IPS-15b (cell line): ENCODE data around the gene AANAT.

ENCODE experiments used
- H3K27me3 ChIP-seq: one replicate; pipeline ENCODE4 v1.6.1; 2013; ENCODE audit warnings: low read length; ENCODE audit not compliant: control insufficient read depth, insufficient read depth
- H3K36me3 ChIP-seq: one replicate; pipeline ENCODE4 v1.6.1; 2013; ENCODE audit warnings: low read length; ENCODE audit not compliant: control insufficient read depth, insufficient read depth
- H3K4me1 ChIP-seq: one replicate; pipeline ENCODE4 v1.6.1; 2013; ENCODE audit warnings: mild to moderate bottlenecking, low read length; ENCODE audit not compliant: control insufficient read depth, insufficient read depth
- H3K4me3 ChIP-seq: one replicate; pipeline ENCODE4 v1.5.1; 2013; ENCODE audit warnings: low read depth, low read length
- H3K9ac ChIP-seq: one replicate; pipeline ENCODE4 v1.6.1; 2013; ENCODE audit warnings: low read depth, mild to moderate bottlenecking, low read length
- H3K9me3 ChIP-seq: one replicate; pipeline ENCODE4 v1.6.1; 2013; ENCODE audit warnings: mild to moderate bottlenecking, low read length; ENCODE audit not compliant: control insufficient read depth, insufficient read depth

AANAT gene

DNA sequence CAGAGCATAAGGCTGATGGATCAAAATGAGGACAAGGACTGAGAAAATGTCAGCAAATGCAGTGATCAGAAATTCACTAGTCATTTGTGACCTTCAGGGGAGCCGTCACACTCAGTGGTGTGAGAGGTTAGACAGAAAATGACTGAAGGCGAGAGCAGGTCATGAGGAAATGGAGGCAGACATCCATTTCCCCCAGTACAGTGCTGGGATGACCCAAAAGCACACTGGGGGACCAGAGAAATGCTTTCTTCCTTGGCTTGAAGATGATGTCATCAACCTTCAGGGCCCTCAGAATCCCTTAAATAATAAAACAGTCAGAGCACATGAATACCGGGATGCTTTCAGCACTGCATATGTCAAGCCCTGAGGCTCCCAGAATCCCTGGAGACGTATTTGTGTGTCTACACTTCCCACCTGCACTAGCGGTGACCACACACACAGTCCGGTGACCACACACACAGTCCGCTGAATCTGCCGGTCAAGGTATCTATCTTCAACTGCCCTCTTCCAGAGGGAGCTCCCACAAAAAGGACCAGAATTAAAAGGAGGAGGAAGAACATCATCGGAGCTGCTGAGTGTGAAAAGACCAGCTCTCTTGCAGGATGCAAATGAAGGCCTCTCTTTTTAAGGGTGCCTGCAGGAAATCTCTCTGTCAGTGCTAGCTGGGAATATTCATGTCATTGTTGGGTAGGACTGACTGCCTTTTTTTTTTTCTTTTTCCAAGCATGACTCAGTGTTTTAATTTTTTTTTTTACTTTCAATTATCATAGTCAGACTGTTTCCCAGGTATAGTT is 22.7 kb upstream of the AANAT start:
- Histone ChIP-seq H3K36me3 (no peaks in the 10 kb centered on the region), H3K9me3 (no peaks in the 10 kb centered on the region), H3K4me1 (peaks cover 63% of the 10 kb centered on the region), H3K4me3 (peak overlapping the region; percentile 1), H3K27me3 (no peaks in the 10 kb centered on the region), H3K9ac (no peak overlapping the region)

DNA sequence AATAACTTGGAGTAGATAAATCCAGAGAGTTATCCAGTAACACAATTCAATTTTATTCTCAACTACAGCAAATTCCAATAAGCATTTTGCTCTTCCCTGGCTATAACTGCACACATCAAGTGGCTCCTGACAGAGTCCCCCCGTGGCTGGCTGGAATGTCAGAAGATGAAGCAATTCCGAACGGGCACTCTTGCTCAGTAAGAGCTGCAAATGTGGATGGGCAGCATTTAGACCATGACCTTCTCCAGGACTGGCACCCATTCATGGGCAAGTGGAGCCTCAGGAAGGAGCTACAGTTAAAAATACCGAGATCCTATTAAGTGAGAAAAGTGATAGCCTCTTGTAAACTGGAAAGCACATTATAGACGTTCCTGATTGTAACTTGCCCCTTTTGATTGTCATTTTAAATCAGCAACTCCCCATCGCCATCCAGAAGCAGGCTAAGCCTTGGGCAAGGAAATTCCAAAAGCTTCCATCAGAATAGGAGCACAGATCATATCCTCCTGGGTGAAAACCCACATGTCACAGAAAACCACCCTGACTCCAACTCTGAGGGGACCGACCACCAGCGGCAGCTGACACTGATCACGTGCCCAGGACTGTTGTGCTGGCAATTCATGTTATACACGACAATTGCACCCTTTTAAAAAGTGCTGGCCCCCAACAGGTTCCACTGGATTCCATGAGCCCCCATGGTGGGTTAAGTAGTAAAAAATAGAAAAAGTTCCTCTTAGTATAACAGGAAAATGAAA is 21.5 kb upstream of the AANAT start:
- Histone ChIP-seq H3K4me1 (peaks cover 59% of the 10 kb centered on the region), H3K9ac (no peak overlapping the region)

DNA sequence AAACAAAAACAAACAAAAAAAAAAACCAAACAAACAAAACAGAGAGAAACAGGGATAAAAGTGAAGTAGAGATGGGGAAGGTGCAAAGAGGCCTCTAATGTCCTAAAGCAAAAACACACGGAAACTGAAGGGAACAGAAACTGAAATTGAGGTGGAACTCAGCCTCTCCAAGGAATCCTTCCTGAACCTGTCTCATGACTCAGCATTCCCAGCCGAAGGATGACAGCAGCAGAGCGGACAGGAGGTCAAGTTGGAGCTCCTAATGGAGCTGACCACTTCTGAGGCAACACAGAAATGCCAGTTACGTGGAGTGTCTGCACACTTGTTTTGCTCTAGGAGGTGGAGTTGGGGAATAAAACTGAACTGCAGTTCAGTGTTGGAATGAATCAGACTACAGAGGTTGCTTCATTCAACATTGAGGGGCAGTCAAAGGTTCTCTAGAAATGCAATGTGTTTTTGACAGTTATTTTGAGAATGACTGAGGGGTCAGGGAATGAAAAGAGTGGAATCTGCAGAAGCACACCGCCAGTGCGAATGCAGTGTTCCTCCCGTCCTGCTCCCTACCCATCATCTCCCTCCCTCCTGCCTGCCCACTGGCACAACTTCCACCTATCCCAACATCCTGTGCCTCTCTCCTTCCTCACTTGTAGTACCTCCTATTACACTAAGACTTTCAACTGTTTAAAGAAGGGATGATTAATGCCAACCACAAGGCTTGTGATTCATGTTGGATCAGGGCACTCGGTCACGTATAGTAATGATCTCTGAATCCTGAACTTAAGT is 20.8 kb upstream of the AANAT start:
- Histone ChIP-seq H3K27me3 (no peaks in the 10 kb centered on the region), H3K4me1 (peaks cover 57% of the 10 kb centered on the region), H3K9ac (no peak overlapping the region), H3K4me3 (peak overlapping the region; percentile 5), H3K9me3 (no peaks in the 10 kb centered on the region), H3K36me3 (no peaks in the 10 kb centered on the region)

More for the DNA sequence above, 21.5 kb upstream of the AANAT start:
- H3K9me3 ChIP-seq, result no peaks in the 10 kb centered on the region
- no peaks in the 10 kb centered on the region for H3K36me3 ChIP-seq
- no peak overlapping the region for H3K4me3 ChIP-seq
- no peaks in the 10 kb centered on the region for H3K27me3 ChIP-seq

DNA sequence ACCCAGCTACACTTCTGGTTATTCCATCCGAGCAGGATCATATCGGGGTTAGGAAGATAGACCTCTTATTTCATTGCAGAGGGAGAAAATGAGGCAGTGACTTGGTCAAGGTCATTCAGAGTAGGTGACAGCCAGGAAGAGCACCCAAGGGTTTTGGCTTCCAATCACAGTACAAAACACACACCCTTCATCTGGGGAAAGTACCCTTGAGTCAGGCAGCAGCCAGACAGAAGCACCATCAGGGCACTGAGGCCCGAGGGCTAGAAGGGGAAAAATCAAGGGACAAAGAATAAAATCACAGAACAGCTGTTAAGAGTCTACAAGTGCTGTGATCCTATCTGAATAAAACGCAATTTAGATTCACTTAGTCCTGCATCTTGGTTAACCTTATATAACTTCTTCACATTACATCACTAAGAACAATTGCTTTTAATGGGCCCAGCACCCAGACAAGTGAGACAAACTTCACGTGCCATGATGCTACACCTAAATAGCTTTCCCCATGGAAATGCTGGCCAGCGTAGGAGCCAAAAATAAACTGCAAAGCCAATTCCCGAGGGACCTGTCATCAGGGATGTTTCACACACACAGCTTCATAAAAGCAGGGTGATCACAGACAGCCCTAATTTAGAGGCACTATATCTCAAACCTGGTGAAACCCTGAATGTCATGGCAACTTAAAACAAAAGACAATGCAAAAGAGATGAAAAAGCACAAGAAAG is 19.3 kb upstream of the AANAT start:
- peaks cover 48% of the 10 kb centered on the region for H3K4me1 ChIP-seq
- no peak overlapping the region for H3K4me3 ChIP-seq
- no peaks in the 10 kb centered on the region for H3K36me3 ChIP-seq
- H3K9me3 ChIP-seq, result no peaks in the 10 kb centered on the region
- no peak overlapping the region for H3K9ac ChIP-seq
- no peaks in the 10 kb centered on the region for H3K27me3 ChIP-seq

DNA sequence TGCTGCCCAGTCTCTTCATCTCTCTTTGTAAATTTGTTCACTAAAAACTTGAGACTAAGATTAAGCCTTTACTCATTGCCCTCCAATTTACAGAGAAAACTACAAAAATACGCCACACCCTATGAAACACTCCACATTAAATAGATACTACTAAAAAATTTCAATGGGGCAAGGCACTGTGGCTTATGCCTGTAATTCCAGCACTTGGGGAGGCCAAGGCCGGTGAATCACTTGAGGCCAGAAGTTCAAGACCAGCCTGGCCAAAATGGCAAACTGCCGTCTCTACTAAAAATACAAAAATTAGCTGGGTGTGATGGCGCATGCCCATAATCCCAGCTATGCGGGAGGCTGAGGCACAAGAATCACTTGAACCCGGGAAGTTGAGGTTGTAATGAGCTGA is 18.3 kb upstream of the AANAT start:
- Histone ChIP-seq H3K4me3 (no peak overlapping the region), H3K4me1 (peaks cover 46% of the 10 kb centered on the region), H3K36me3 (no peaks in the 10 kb centered on the region)

DNA sequence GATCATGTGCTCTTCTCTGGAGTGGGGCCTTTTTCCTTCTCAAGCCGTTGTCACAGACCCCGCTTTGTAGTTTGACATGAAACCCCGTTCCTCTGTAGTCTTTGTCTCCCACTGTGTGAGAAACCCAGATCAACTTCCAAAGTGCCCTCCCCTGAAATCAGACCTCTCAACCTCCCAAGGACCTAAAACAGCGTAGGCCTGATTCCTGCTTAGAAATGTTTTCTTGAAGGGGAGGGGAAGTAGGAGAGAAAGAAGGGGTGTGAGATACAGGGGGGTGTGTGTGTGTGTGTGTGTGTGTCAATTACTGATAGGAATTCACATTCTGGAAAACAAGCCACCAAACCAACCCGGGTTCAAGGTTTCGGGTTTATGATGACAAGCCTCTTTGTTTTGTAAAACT is 15.9 kb upstream of the AANAT start:
- peak overlapping the region; percentile 91 for H3K4me3 ChIP-seq
- no peaks in the 10 kb centered on the region for H3K9me3 ChIP-seq
- H3K9ac ChIP-seq, result no peak overlapping the region
- no peaks in the 10 kb centered on the region for H3K36me3 ChIP-seq
- no peaks in the 10 kb centered on the region for H3K27me3 ChIP-seq
- H3K4me1 ChIP-seq, result peaks cover 27% of the 10 kb centered on the region

More for the DNA sequence above, 18.3 kb upstream of the AANAT start:
- Histone ChIP-seq H3K27me3 (no peaks in the 10 kb centered on the region), H3K9me3 (no peaks in the 10 kb centered on the region), H3K9ac (no peak overlapping the region)

DNA sequence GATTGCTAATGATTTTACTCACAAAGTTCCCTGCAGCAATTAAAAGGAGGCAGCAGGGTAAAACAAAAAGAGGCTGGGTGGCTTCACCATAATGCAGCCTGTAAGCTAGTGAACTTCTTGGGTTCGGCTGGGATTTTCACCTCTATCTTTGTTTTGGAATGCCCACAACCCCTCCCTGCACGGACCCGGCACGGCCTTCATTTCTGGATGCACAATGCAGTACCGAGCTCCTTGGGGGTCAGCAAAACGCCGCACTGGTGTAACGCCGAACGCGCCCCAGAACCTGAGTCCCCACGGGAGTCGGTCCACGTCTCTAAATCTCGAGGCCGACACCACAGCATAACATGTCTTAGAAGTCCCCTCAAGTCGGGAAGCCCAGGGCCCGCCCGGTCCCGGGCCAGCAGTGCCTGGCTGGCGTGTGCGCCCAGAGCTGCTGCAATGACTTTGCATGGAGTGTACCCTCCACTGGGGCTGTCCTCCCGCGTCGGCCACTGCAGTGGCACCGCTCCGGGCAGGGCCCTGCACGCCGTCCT is 15.2 kb upstream of the AANAT start:
- H3K4me3 ChIP-seq, result peak overlapping the region; percentile 91
- peaks cover 20% of the 10 kb centered on the region for H3K4me1 ChIP-seq
- H3K27me3 ChIP-seq, result no peaks in the 10 kb centered on the region
- no peaks in the 10 kb centered on the region for H3K9me3 ChIP-seq
- no peaks in the 10 kb centered on the region for H3K36me3 ChIP-seq
- peak overlapping the region; percentile 39 for H3K9ac ChIP-seq

DNA sequence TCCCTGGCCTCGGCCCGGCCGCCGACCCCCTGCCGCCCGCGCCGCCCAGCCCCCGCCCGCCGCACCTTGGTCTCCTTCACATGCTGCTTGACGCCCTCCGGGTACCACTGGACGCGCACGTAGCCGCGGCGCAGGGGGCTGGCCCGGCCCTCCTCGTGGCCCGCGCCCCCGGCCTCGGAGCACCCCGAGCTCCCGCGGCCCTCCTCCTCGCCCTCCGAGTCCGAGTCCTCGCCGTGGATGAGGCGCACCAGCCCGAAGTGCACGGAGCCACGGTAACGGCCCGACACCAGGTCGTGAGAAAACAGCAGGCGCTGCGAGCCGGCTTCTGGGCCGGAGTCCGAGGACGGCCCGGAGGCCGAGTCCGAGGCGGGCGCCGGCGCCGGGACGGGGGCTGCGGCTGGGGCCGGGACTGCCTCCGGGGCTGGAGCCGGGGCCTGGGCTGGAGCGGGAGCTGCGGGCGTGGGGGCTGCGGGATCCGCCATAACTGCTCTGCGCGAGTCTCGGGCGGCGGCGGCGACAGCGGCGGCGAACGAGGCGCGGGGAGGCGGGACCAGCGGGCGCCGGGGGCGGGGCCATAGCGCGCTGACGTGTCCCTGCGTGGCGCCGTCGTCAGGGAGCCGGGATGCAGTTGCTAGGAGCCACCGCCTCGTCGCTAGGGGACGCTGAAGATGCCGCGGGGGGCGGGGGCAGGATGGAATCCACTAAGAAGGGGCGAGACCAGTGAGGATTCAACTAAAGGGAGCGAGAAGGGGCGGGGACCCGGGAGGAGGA is 14.6 kb upstream of the AANAT start, which contains the start of gene UBE2O:
Gene UBE2O (minus strand): TSS at position 493 of the 771 bp plus-strand sequence. CDS start 11 bp downstream, at position 482.
- Histone ChIP-seq H3K9me3 (no peaks in the 10 kb centered on the region), H3K36me3 (no peaks in the 10 kb centered on the region), H3K9ac (peak within 1 kb of the TSS; percentile 39), H3K4me3 (peak within 1 kb of the TSS; percentile 91), H3K27me3 (no peaks in the 10 kb centered on the region), H3K4me1 (peaks cover 14% of the 10 kb centered on the region)

DNA sequence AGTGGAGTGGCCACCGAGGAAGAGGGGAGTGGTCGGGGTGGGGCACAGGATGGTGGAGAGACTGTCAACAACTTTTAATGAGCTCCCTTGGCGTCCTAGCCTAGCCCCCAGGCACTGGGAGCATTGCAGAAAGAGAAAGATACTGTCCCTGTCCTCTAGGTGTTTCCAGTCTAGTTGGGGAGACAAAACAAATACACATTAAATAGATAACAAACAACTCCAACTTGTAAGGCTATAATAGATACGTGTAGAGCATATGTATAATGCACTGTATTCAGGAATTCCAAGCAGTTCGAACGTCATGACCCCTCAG is 14.0 kb upstream of the AANAT start:
- H3K4me3 ChIP-seq, result no peak overlapping the region
- H3K36me3 ChIP-seq, result no peaks in the 10 kb centered on the region
- H3K4me1 ChIP-seq, result peaks cover 10% of the 10 kb centered on the region
- H3K9me3 ChIP-seq, result no peaks in the 10 kb centered on the region
- H3K9ac ChIP-seq, result no peak overlapping the region
- no peaks in the 10 kb centered on the region for H3K27me3 ChIP-seq

DNA sequence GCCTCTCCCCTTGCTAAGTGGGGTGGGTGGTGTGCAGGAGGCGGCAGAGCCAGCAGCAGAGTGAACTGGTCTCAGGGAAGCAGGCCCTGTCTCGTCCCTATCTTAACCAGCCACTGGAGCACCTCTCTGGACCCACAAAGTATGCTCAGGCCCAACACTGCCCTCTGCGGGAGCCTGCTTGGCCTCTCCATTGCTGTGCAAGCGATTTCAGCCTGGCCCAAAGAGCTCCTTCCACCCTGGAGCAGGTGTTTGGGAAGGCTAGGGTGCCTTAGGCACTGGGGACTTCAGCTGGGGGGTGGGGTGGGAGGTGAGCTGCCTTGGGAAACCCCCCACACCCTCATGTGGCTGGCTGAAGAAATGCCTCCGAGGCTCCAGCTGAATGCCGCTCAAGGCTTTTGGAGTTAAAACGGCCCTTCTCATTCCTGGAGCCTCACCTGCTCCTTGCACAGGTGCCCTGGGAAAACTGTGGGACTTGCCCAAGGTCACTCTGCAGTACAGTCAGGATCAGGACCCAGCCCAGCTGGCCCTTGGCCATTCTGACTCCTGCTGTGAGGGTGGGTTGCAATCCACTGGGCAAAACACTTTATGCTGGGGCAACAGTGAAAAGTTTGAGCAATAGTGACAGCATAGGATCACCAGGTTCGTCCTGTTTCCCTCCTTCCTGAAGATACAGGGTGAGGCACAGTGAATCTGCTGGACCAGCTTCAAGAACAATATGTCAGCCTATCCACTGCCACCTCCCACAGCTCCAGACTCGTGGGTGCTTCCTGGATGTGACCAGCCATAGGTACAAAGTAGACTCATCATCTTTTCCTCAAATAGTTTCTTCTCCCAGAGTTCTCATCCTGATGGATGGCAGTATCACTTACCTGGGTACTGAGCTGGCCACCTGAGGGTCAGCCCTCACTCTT is 8.6 kb upstream of the AANAT start:
- Histone ChIP-seq H3K4me3 (no peak overlapping the region), H3K27me3 (peaks cover 2% of the 10 kb centered on the region), H3K9me3 (no peaks in the 10 kb centered on the region), H3K36me3 (no peaks in the 10 kb centered on the region), H3K9ac (peak overlapping the region; percentile 5), H3K4me1 (peaks cover 17% of the 10 kb centered on the region)
